ENCODE data around the gene TADA2A. TPM values are rescaled to one million over a fixed set of nuclear protein-coding genes. Genes with fewer than 3 reads are reported as not detected.

TADA2A gene
- total RNA-seq, 2 donors from 2014 or later: 6.8 to 15.7 TPM

GRCh38 chr17:37475731-37476420 is 69.2 kb downstream of the TADA2A start:
- DNase-seq (ENCODE audit: low spot score): no peak
- Histone ChIP-seq H3K4me1 (peaks cover 0 to 34% of the 10 kb centered on the region in 2 donors), H3K27ac (peak overlapping the region; percentile 26 to 80), H3K36me3 (peaks cover 47% of the 10 kb centered on the region), H3K9me3 (no peaks in the 10 kb centered on the region), H3K4me3 (no peak overlapping the region), H3K27me3 (no peaks in the 10 kb centered on the region)
- TF ChIP-seq CTCF (IDR thresholded peaks at IDR 0.05): no peak

GRCh38 chr17:37476431-37477120 is 69.9 kb downstream of the TADA2A start:
- peak overlapping the region; percentile 26 to 80 for H3K27ac ChIP-seq
- H3K36me3 ChIP-seq: peaks cover 40% of the 10 kb centered on the region
- H3K4me3 ChIP-seq: no peak overlapping the region
- peaks cover 0 to 34% of the 10 kb centered on the region in 2 donors for H3K4me1 ChIP-seq
- H3K9me3 ChIP-seq: no peaks in the 10 kb centered on the region
- DNase-seq (ENCODE audit: low spot score): no peak
- no peak for TF ChIP-seq CTCF (IDR thresholded peaks at IDR 0.05)
- no peaks in the 10 kb centered on the region for H3K27me3 ChIP-seq

GRCh38 chr17:37478187-37478586 is 71.5 kb downstream of the TADA2A start:
- H3K36me3 ChIP-seq: peaks cover 26% of the 10 kb centered on the region
- no peaks in the 10 kb centered on the region for H3K9me3 ChIP-seq
- no peak for TF ChIP-seq CTCF (IDR thresholded peaks at IDR 0.05)
- peak; percentile 76 for DNase-seq (ENCODE audit: low spot score)
- H3K4me3 ChIP-seq: no peak overlapping the region
- H3K27ac ChIP-seq: peak overlapping the region; percentile 26 to 80
- no peaks in the 10 kb centered on the region for H3K27me3 ChIP-seq
- peaks cover 0 to 42% of the 10 kb centered on the region in 2 donors for H3K4me1 ChIP-seq

GRCh38 chr17:37479025-37479424 is 72.3 kb downstream of the TADA2A start:
- H3K27ac ChIP-seq: peak overlapping the region in 1 of 2 donors; percentile 26
- H3K36me3 ChIP-seq: peaks cover 19% of the 10 kb centered on the region
- no peaks in the 10 kb centered on the region for H3K27me3 ChIP-seq
- peaks cover 0 to 47% of the 10 kb centered on the region in 2 donors for H3K4me1 ChIP-seq
- H3K9me3 ChIP-seq: no peaks in the 10 kb centered on the region
- DNase-seq (ENCODE audit: low spot score): no peak
- no peak overlapping the region for H3K4me3 ChIP-seq
- no peak for TF ChIP-seq CTCF (IDR thresholded peaks at IDR 0.05)

GRCh38 chr17:37480427-37480826 is 73.7 kb downstream of the TADA2A start:
- no peak for TF ChIP-seq CTCF (IDR thresholded peaks at IDR 0.05)
- H3K27ac ChIP-seq: no peak overlapping the region

More at GRCh38 chr17:37480427-37480826, 73.7 kb downstream of the TADA2A start:
- Histone ChIP-seq H3K4me3 (no peak overlapping the region), H3K36me3 (peaks cover 6% of the 10 kb centered on the region), H3K9me3 (no peaks in the 10 kb centered on the region), H3K27me3 (no peaks in the 10 kb centered on the region), H3K4me1 (peaks cover 0 to 46% of the 10 kb centered on the region in 2 donors)
- no peak for DNase-seq (ENCODE audit: low spot score)

Measured in right atrium auricular region (tissue), 2 donors.